ENCODE results near the gene CLDN4.

Gene CLDN4

DNA sequence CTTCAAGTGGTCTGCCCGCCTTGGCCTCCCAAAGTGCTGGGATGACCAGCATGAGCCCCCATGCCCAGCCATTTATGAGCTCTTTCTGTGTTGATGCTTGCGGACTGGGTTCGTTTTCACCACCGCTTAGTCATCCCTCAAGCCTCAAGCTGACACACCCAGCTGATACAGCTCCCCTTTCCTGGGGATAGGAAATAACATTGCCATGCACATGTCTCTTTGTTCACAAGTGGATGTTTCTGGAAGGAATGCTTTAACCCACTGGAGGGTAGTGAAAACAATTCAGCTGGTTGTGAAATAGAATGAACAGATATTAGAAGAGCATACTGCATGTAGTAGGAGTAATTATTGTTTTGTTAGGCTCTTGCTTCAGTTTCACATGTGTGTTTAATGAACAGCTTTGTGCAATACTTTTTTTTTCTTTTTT is 20.0 kb downstream of the CLDN4 start:
- no peak for TF ChIP-seq ZFX (IDR thresholded peaks at IDR 0.05; ENCODE audit: borderline replicate concordance)
- no peak for TF ChIP-seq CTCF (IDR thresholded peaks at IDR 0.05)
- no peak overlapping the region for H3K27ac ChIP-seq

DNA sequence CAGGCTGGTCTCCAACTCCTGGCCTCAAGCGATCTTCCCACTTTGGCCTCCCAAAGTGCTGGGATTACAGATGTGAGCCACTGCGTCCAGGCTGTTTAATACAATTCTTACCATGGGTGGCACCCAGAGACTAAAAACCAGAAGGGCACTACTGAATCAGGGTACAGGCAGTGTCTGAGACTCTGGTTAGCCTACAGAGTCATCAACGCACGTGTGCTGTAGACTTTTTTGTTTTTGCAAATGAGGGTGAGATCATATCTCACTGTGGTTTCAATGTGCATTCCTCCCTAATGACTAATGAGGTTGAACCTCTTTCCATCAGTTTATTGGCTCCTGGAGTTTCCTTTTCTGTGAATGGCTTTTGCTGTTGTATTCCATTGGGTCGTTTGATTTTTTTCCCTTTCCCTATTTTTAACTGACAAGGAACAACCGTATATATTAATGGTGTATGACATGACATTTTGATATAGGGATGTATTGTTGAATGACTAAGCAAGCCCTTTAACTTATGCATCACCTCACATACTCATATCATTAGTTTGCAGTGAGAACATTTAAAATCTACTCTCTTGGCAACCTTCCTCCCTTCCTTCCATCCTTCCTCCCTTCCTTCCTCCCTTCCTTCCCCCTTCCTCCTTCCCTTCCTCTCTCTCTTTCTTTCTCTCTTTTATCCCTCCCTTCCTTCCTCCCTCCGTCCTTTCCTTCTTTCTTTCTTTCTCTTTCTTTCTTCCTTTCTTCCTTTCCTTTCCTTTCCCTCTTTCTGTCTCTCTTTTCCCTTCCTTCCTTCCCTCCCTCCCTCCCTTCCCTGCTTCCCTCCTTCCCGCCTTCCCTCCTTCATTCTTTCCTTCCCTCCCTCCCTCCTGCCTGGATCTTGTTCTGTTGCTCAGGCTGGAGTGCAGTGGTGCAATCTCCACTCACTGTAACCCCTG is 20.9 kb downstream of the CLDN4 start:
- no peak overlapping the region for H3K27ac ChIP-seq

DNA sequence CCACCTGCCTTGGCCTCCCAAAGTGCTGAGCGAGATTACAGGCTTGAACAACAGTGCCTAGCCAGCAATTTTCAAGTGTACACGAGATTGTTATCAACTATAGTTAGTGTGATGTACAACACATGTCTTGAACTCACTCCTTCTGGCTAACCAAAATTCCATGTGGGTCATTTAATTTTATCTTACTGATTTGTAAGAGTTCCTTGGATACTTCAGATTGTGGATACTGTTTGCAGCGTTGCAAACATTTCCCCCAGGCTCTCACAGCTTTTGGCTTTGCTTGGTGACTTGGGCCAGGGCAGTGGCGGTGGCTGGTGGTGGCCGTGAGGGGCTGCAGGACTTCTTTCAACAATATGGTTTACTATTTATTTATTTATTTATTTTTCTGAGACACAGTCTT is 21.7 kb downstream of the CLDN4 start:
- H3K27ac ChIP-seq = no peak overlapping the region
- no peak for TF ChIP-seq CTCF (IDR thresholded peaks at IDR 0.05)
- TF ChIP-seq ZFX (IDR thresholded peaks at IDR 0.05; ENCODE audit: borderline replicate concordance) = no peak

More for the DNA sequence above, 20.9 kb downstream of the CLDN4 start:
- no peak for TF ChIP-seq ZFX (IDR thresholded peaks at IDR 0.05; ENCODE audit: borderline replicate concordance)

DNA sequence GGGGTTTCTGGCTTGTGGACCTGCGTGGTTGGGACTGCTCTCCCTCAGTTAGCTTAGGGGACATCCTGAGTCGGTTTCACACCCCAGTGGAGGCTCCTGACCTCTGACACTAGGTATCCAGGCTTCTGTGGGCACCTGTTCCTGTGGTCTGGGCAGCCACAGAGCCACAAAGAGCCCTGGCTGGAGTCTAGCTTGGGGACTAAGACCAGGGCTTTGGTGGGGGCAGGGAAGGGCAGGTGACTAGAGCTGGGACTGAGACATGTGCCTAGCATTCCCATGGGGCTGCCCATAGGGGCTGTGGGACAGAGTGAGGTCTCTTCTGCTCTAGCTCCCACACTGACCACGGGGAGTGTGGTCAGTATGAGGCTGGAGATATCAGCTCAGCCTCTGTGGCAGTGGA is 26.1 kb downstream of the CLDN4 start:
- TF ChIP-seq ZFX (IDR thresholded peaks at IDR 0.05; ENCODE audit: borderline replicate concordance) (no peak), CTCF (IDR thresholded peaks at IDR 0.05) (no peak)
- H3K27ac ChIP-seq = no peak overlapping the region

- TF ChIP-seq CTCF (IDR thresholded peaks at IDR 0.05) = no peak
- no peak overlapping the region for H3K27ac ChIP-seq
Observed at GRCh38 chr7:73858807-73859206, 28.0 kb downstream of the CLDN4 start.

- H3K27ac ChIP-seq = no peak within 1 kb of the TSS
- TF ChIP-seq CTCF (IDR thresholded peaks at IDR 0.05) (no peak), ZFX (IDR thresholded peaks at IDR 0.05; ENCODE audit: borderline replicate concordance) (no peak)
Observed at GRCh38 chr7:73860859-73861258, 30.1 kb downstream of the CLDN4 start, which contains the start of gene TMEM270. Gene TMEM270 (plus strand): TSS chr7:73861159. CDS start chr7:73861195, 36 bp downstream.

GRCh38 chr7:73861305-73861704 is 30.5 kb downstream of the CLDN4 start:
- no peak for TF ChIP-seq ZFX (IDR thresholded peaks at IDR 0.05; ENCODE audit: borderline replicate concordance)
- TF ChIP-seq CTCF (IDR thresholded peaks at IDR 0.05) = no peak
- no peak overlapping the region for H3K27ac ChIP-seq
